ENCODE data around the gene KCNJ14.
"Not testable (repeated sequence)": the region's sequence is repeated elsewhere in the genome, so short reads cannot be mapped to it uniquely, and the experiment has no call there.

The KCNJ14 gene

GRCh38 chr19:48480558-48481500, 25.5 kb downstream of the KCNJ14 start:
- Histone ChIP-seq H3K4me3 (ENCODE audit: low read depth in 1 of 2, low read length in 2 of 2) (peak overlapping the region; percentile 47 to 71), H3K27ac (ENCODE audit: low read length) (peak overlapping the region; percentile 68), H3K36me3 (ENCODE audit: control insufficient read depth in 1 of 2, insufficient read depth in 2 of 2, low read length in 2 of 2) (peaks cover under 1 to 24% of the 10 kb centered on the region in 2 donors), H3K27me3 (ENCODE audit: low read depth, low read length) (no peaks in the 10 kb centered on the region), H3K4me1 (ENCODE audit: control insufficient read depth in 1 of 2, insufficient read depth in 2 of 2, low read length in 2 of 2) (peaks cover 0 to 19% of the 10 kb centered on the region in 2 donors), H3K9me3 (ENCODE audit: control insufficient read depth in 1 of 2, low read length in 2 of 2) (no peaks in the 10 kb centered on the region)

- Histone ChIP-seq H3K4me1 (ENCODE audit: control insufficient read depth in 1 of 2, insufficient read depth in 2 of 2, low read length in 2 of 2) (peaks cover 0 to 19% of the 10 kb centered on the region in 2 donors), H3K4me3 (ENCODE audit: low read depth in 1 of 2, low read length in 2 of 2) (no peak overlapping the region), H3K9me3 (ENCODE audit: control insufficient read depth in 1 of 2, low read length in 2 of 2) (no peaks in the 10 kb centered on the region), H3K27ac (ENCODE audit: low read length) (no peak overlapping the region), H3K36me3 (ENCODE audit: control insufficient read depth in 1 of 2, insufficient read depth in 2 of 2, low read length in 2 of 2) (peaks cover 0 to 14% of the 10 kb centered on the region in 2 donors), H3K27me3 (ENCODE audit: low read depth, low read length) (no peaks in the 10 kb centered on the region)
Observed at GRCh38 chr19:48481846-48482639, 26.7 kb downstream of the KCNJ14 start.

- Histone ChIP-seq H3K36me3 (ENCODE audit: control insufficient read depth in 1 of 2, insufficient read depth in 2 of 2, low read length in 2 of 2) (peaks cover 0 to 2% of the 10 kb centered on the region in 2 donors), H3K27ac (ENCODE audit: low read length) (no peak overlapping the region), H3K4me3 (ENCODE audit: low read depth in 1 of 2, low read length in 2 of 2) (no peak overlapping the region), H3K9me3 (ENCODE audit: control insufficient read depth in 1 of 2, low read length in 2 of 2) (no peaks in the 10 kb centered on the region), H3K27me3 (ENCODE audit: low read depth, low read length) (no peaks in the 10 kb centered on the region), H3K4me1 (ENCODE audit: control insufficient read depth in 1 of 2, insufficient read depth in 2 of 2, low read length in 2 of 2) (peaks cover 4 to 19% of the 10 kb centered on the region in 2 donors)
Observed at GRCh38 chr19:48483301-48483700, 27.9 kb downstream of the KCNJ14 start.

- H3K36me3 ChIP-seq (ENCODE audit: control insufficient read depth in 1 of 2, insufficient read depth in 2 of 2, low read length in 2 of 2) = no peaks in the 10 kb centered on the region
- H3K27me3 ChIP-seq (ENCODE audit: low read depth, low read length) = no peaks in the 10 kb centered on the region
- H3K9me3 ChIP-seq (ENCODE audit: control insufficient read depth in 1 of 2, low read length in 2 of 2) = no peaks in the 10 kb centered on the region
- no peak overlapping the region for H3K27ac ChIP-seq (ENCODE audit: low read length)
- H3K4me3 ChIP-seq (ENCODE audit: low read depth in 1 of 2, low read length in 2 of 2) = no peak overlapping the region
- H3K4me1 ChIP-seq (ENCODE audit: control insufficient read depth in 1 of 2, insufficient read depth in 2 of 2, low read length in 2 of 2) = peaks cover 4 to 19% of the 10 kb centered on the region in 2 donors
Observed at GRCh38 chr19:48484247-48484893, 29.0 kb downstream of the KCNJ14 start.

- H3K27me3 ChIP-seq (ENCODE audit: low read depth, low read length) = no peaks in the 10 kb centered on the region
- no peaks in the 10 kb centered on the region for H3K9me3 ChIP-seq (ENCODE audit: control insufficient read depth in 1 of 2, low read length in 2 of 2)
- no peaks in the 10 kb centered on the region for H3K36me3 ChIP-seq (ENCODE audit: control insufficient read depth in 1 of 2, insufficient read depth in 2 of 2, low read length in 2 of 2)
- H3K4me1 ChIP-seq (ENCODE audit: control insufficient read depth in 1 of 2, insufficient read depth in 2 of 2, low read length in 2 of 2) = peaks cover 4 to 19% of the 10 kb centered on the region in 2 donors
- no peak overlapping the region for H3K27ac ChIP-seq (ENCODE audit: low read length)
- H3K4me3 ChIP-seq (ENCODE audit: low read depth in 1 of 2, low read length in 2 of 2) = no peak overlapping the region
Observed at GRCh38 chr19:48484931-48485612, 29.7 kb downstream of the KCNJ14 start.

GRCh38 chr19:48486706-48487105, 31.3 kb downstream of the KCNJ14 start:
- peaks cover 4 to 16% of the 10 kb centered on the region in 2 donors for H3K4me1 ChIP-seq (ENCODE audit: control insufficient read depth in 1 of 2, insufficient read depth in 2 of 2, low read length in 2 of 2)
- H3K4me3 ChIP-seq (ENCODE audit: low read depth in 1 of 2, low read length in 2 of 2); H3K27ac ChIP-seq (ENCODE audit: low read length); H3K27me3 ChIP-seq (ENCODE audit: low read depth, low read length); H3K36me3 ChIP-seq (ENCODE audit: control insufficient read depth in 1 of 2, insufficient read depth in 2 of 2, low read length in 2 of 2); H3K9me3 ChIP-seq (ENCODE audit: control insufficient read depth in 1 of 2, low read length in 2 of 2): not testable (repeated sequence)

GRCh38 chr19:48487544-48487943, 32.2 kb downstream of the KCNJ14 start:
- H3K27me3 ChIP-seq (ENCODE audit: low read depth, low read length) = peaks cover 5% of the 10 kb centered on the region
- no peak overlapping the region for H3K4me3 ChIP-seq (ENCODE audit: low read depth in 1 of 2, low read length in 2 of 2)
- no peaks in the 10 kb centered on the region for H3K9me3 ChIP-seq (ENCODE audit: control insufficient read depth in 1 of 2, low read length in 2 of 2)
- H3K27ac ChIP-seq (ENCODE audit: low read length) = peak overlapping the region; percentile 45
- no peaks in the 10 kb centered on the region for H3K36me3 ChIP-seq (ENCODE audit: control insufficient read depth in 1 of 2, insufficient read depth in 2 of 2, low read length in 2 of 2)
- peaks cover 4 to 8% of the 10 kb centered on the region in 2 donors for H3K4me1 ChIP-seq (ENCODE audit: control insufficient read depth in 1 of 2, insufficient read depth in 2 of 2, low read length in 2 of 2)

GRCh38 chr19:48487948-48488347, 32.6 kb downstream of the KCNJ14 start:
- Histone ChIP-seq H3K4me1 (ENCODE audit: control insufficient read depth in 1 of 2, insufficient read depth in 2 of 2, low read length in 2 of 2) (peaks cover 4 to 8% of the 10 kb centered on the region in 2 donors), H3K4me3 (ENCODE audit: low read depth in 1 of 2, low read length in 2 of 2) (no peak overlapping the region), H3K27me3 (ENCODE audit: low read depth, low read length) (peaks cover 5% of the 10 kb centered on the region), H3K36me3 (ENCODE audit: control insufficient read depth in 1 of 2, insufficient read depth in 2 of 2, low read length in 2 of 2) (no peaks in the 10 kb centered on the region), H3K9me3 (ENCODE audit: control insufficient read depth in 1 of 2, low read length in 2 of 2) (no peaks in the 10 kb centered on the region), H3K27ac (ENCODE audit: low read length) (peak overlapping the region; percentile 45)

- not testable (repeated sequence) for H3K27me3 ChIP-seq (ENCODE audit: low read depth, low read length); H3K4me3 ChIP-seq (ENCODE audit: low read depth in 1 of 2, low read length in 2 of 2); H3K4me1 ChIP-seq (ENCODE audit: control insufficient read depth in 1 of 2, insufficient read depth in 2 of 2, low read length in 2 of 2); H3K27ac ChIP-seq (ENCODE audit: low read length); H3K36me3 ChIP-seq (ENCODE audit: control insufficient read depth in 1 of 2, insufficient read depth in 2 of 2, low read length in 2 of 2); H3K9me3 ChIP-seq (ENCODE audit: control insufficient read depth in 1 of 2, low read length in 2 of 2)
Observed at GRCh38 chr19:48488478-48488877, 33.1 kb downstream of the KCNJ14 start.

GRCh38 chr19:48489608-48490216, 34.3 kb downstream of the KCNJ14 start:
- Histone ChIP-seq H3K27ac (ENCODE audit: low read length) (no peak overlapping the region), H3K36me3 (ENCODE audit: control insufficient read depth in 1 of 2, insufficient read depth in 2 of 2, low read length in 2 of 2) (no peaks in the 10 kb centered on the region), H3K4me1 (ENCODE audit: control insufficient read depth in 1 of 2, insufficient read depth in 2 of 2, low read length in 2 of 2) (peaks cover 7 to 16% of the 10 kb centered on the region in 2 donors), H3K27me3 (ENCODE audit: low read depth, low read length) (peaks cover 5% of the 10 kb centered on the region), H3K4me3 (ENCODE audit: low read depth in 1 of 2, low read length in 2 of 2) (no peak overlapping the region), H3K9me3 (ENCODE audit: control insufficient read depth in 1 of 2, low read length in 2 of 2) (no peaks in the 10 kb centered on the region)
